H9 (cell line): ENCODE results near the gene UNC13C. TPM values are rescaled to one million over a fixed set of nuclear protein-coding genes. Genes with fewer than 3 reads are reported as not detected.

ENCODE experiments used
- DNase-seq: peaks from one replicate; pipeline ENCODE4 v3.0.0-alpha.2; 2017
- H2AFZ ChIP-seq: one replicate; pipeline ENCODE4 v1.6.1; 2013; ENCODE audit warnings: mild to moderate bottlenecking, low read length, control low read depth, moderate library complexity
- H2AK5ac ChIP-seq: 2 replicates; pipeline ENCODE4 v1.6.1; 2013; ENCODE audit warnings: low read length, control low read depth, mixed read lengths; ENCODE audit not compliant: insufficient read length
- H2BK120ac ChIP-seq: one replicate; pipeline ENCODE4 v1.6.1; 2013; ENCODE audit warnings: low read depth, mild to moderate bottlenecking, low read length, control low read depth, inconsistent platforms; ENCODE audit not compliant: poor library complexity, severe bottlenecking
- H2BK12ac ChIP-seq: 2 replicates; pipeline ENCODE4 v1.6.1; 2013; ENCODE audit warnings: low read length, control low read depth, mixed read lengths, low read depth; ENCODE audit not compliant: insufficient read length
- H2BK15ac ChIP-seq: 2 replicates; pipeline ENCODE4 v1.6.1; 2013; ENCODE audit warnings: low read depth, low read length, control low read depth
- H2BK20ac ChIP-seq: one replicate; pipeline ENCODE4 v1.6.1; 2013; ENCODE audit warnings: low read depth, mild to moderate bottlenecking, low read length, control low read depth, inconsistent platforms; ENCODE audit not compliant: poor library complexity, severe bottlenecking
- H2BK5ac ChIP-seq: 2 replicates; pipeline ENCODE4 v1.6.1; 2013; ENCODE audit warnings: low read length, control low read depth, mixed read lengths; ENCODE audit not compliant: insufficient read length
- H3K14ac ChIP-seq: 2 replicates; pipeline ENCODE4 v1.6.1; 2013; ENCODE audit warnings: low read length, control low read depth; ENCODE audit not compliant: insufficient read depth
- H3K18ac ChIP-seq: 2 replicates; pipeline ENCODE4 v1.6.1; 2013; ENCODE audit warnings: low read depth, mild to moderate bottlenecking, mixed read lengths, low read length, control low read depth; ENCODE audit not compliant: insufficient read length
- H3K23ac ChIP-seq: 2 replicates; pipeline ENCODE4 v1.6.1; 2013; ENCODE audit warnings: low read length, control low read depth, mixed read lengths, low read depth; ENCODE audit not compliant: insufficient read length
- H3K23me2 ChIP-seq: 2 replicates; pipeline ENCODE4 v1.6.1; 2013; ENCODE audit warnings: low read depth, mild to moderate bottlenecking, mixed read lengths, low read length, control low read depth; ENCODE audit not compliant: insufficient read length, poor library complexity, severe bottlenecking
- H3K27ac ChIP-seq: 2 replicates; pipeline ENCODE4 v1.5.1; 2013; ENCODE audit warnings: low read length, control low read depth, mixed read lengths, low read depth; ENCODE audit not compliant: insufficient read length
- H3K27me3 ChIP-seq: 2 replicates; pipeline ENCODE4 v1.6.1; 2013; ENCODE audit warnings: low read length, control low read depth, inconsistent platforms; ENCODE audit not compliant: insufficient read depth
- H3K4ac ChIP-seq: 2 replicates; pipeline ENCODE4 v1.6.1; 2013; ENCODE audit warnings: low read depth, mild to moderate bottlenecking, control low read depth, inconsistent platforms, low read length, moderate library complexity
- H3K4me1 ChIP-seq: 2 replicates; pipeline ENCODE4 v1.6.1; 2013; ENCODE audit warnings: low read length, control low read depth, inconsistent platforms; ENCODE audit not compliant: insufficient read depth
- H3K4me2 ChIP-seq: 2 replicates; pipeline ENCODE4 v1.6.1; 2013; ENCODE audit warnings: low read length, control low read depth, mixed read lengths; ENCODE audit not compliant: insufficient read length, insufficient read depth
- H3K56ac ChIP-seq: 2 replicates; pipeline ENCODE4 v1.6.1; 2013; ENCODE audit warnings: low read depth, mild to moderate bottlenecking, mixed read lengths, low read length, control low read depth; ENCODE audit not compliant: insufficient read length
- H3K79me1 ChIP-seq: 2 replicates; pipeline ENCODE4 v1.6.1; 2013; ENCODE audit warnings: low read depth, mild to moderate bottlenecking, moderate library complexity, low read length, control low read depth, inconsistent platforms; ENCODE audit not compliant: insufficient read depth, poor library complexity, severe bottlenecking
- H3K79me2 ChIP-seq: 2 replicates; pipeline ENCODE4 v1.6.1; 2013; ENCODE audit warnings: low read length, control low read depth, inconsistent platforms; ENCODE audit not compliant: insufficient read depth
- H3K9ac ChIP-seq: 2 replicates; pipeline ENCODE4 v1.6.1; 2013; ENCODE audit warnings: low read length, control low read depth, mixed read lengths; ENCODE audit not compliant: insufficient read length; ENCODE audit errors: extremely low read depth
- H3K9me3 ChIP-seq: one replicate; pipeline ENCODE4 v1.6.1; 2013; ENCODE audit warnings: low read depth, low read length, inconsistent platforms; ENCODE audit not compliant: control insufficient read depth
- H3T11ph ChIP-seq: one replicate; pipeline ENCODE4 v1.6.1; 2013; ENCODE audit warnings: mild to moderate bottlenecking, low read length, control low read depth, inconsistent platforms
- H4K20me1 ChIP-seq: one replicate; pipeline ENCODE4 v1.6.1; 2013; ENCODE audit not compliant: control insufficient read depth, insufficient read length, insufficient read depth
- H4K5ac ChIP-seq: 2 replicates; pipeline ENCODE4 v1.6.1; 2013; ENCODE audit warnings: low read depth, mild to moderate bottlenecking, mixed read lengths, low read length, control low read depth; ENCODE audit not compliant: insufficient read length
- H4K8ac ChIP-seq: replicated peaks from 2 replicates; pipeline ENCODE4 v1.6.1; 2013; ENCODE audit warnings: low read length, control low read depth, mixed read lengths, low read depth; ENCODE audit not compliant: insufficient read length
- H4K91ac ChIP-seq: 2 replicates; pipeline ENCODE4 v1.6.1; 2013; ENCODE audit warnings: low read depth, mild to moderate bottlenecking, moderate library complexity, mixed read lengths, low read length, control low read depth; ENCODE audit not compliant: insufficient read length
- H3K27ac Mint-ChIP-seq, 3 experiments: 2 replicates in 2 of 3; 3 replicates in 1 of 3; pipeline ENCODE4 v1.8.0; 2020 to 2021; ENCODE audit warnings: mixed read lengths in 3 of 3, mild to moderate bottlenecking in 1 of 3, moderate library complexity in 1 of 3
- H3K27me3 Mint-ChIP-seq: 2 replicates; pipeline ENCODE4 v1.8.0; 2021; ENCODE audit warnings: low read depth, mild to moderate bottlenecking, moderate library complexity, mixed read lengths
- H3K36me3 Mint-ChIP-seq, 3 experiments: 2 replicates in 2 of 3; 3 replicates in 1 of 3; pipeline ENCODE4 v1.8.0; 2020 to 2021; ENCODE audit warnings: low read depth in 3 of 3, mixed read lengths in 3 of 3; ENCODE audit not compliant: insufficient read depth in 1 of 3
- H3K4me1 Mint-ChIP-seq, 2 experiments: 2 replicates each; pipeline ENCODE4 v1.8.0; 2020; ENCODE audit warnings: mixed read lengths in 2 of 2
- H3K4me3 Mint-ChIP-seq, 2 experiments: 2 replicates in 1 of 2; 3 replicates in 1 of 2; pipeline ENCODE4 v1.8.0; 2020 to 2021; ENCODE audit warnings: mild to moderate bottlenecking in 2 of 2, mixed read lengths in 2 of 2, moderate library complexity in 1 of 2
- H3K9me3 Mint-ChIP-seq, 2 experiments: 2 replicates in 1 of 2; 3 replicates in 1 of 2; pipeline ENCODE4 v1.8.0; 2020; ENCODE audit warnings: mild to moderate bottlenecking in 2 of 2, mixed read lengths in 2 of 2, moderate library complexity in 1 of 2
- CTCF ChIP-seq: fragments of 200-600 bp; sonication (generic); conservative IDR thresholded peaks from 3 replicates; pipeline ENCODE4 v1.8.0; 2021; ENCODE audit warnings: antibody characterized with exemption, mild to moderate bottlenecking
- WGBS: extraction: QIAGEN DNeasy Blood & Tissue Kit; methylation state at CpG from one replicate; pipeline ENCODE4 v1.1.7; 2013; ENCODE audit warnings: missing lambda C conversion rate, low lambda C conversion rate, mixed read lengths; ENCODE audit not compliant: insufficient read length; ENCODE audit errors: extremely low coverage; 5-methylcytosine and 5-hydroxymethylcytosine counted together
- total RNA-seq: library from RNA; stranded (reverse); gene quantifications from 2 replicates; pipeline ENCODE4 v1.2.1, GENCODE V29; 2021

UNC13C gene
- total RNA-seq, 1 experiment from 2014 or later = 0.02 TPM

- Histone ChIP-seq H3K27me3 (no peaks in the 10 kb centered on the region), H4K5ac (no peak overlapping the region), H4K20me1 (no peaks in the 10 kb centered on the region), H3K14ac (no peak overlapping the region), H2AK5ac (no peak overlapping the region), H3K27ac (no peak overlapping the region), H3K79me2 (no peaks in the 10 kb centered on the region), H3K9me3 (no peaks in the 10 kb centered on the region), H2BK120ac (no peak overlapping the region), H2BK20ac (no peak overlapping the region), H3K4me1 (no peaks in the 10 kb centered on the region), H2AFZ (no peak overlapping the region), H4K8ac (no peak overlapping the region), H3K18ac (no peak overlapping the region), H3K9ac (no peak overlapping the region), H2BK15ac (no peak overlapping the region), H3K23me2 (no peaks in the 10 kb centered on the region), H2BK5ac (no peak overlapping the region), H3K79me1 (no peaks in the 10 kb centered on the region), H3K4ac (no peak overlapping the region), H3K23ac (no peak overlapping the region), H2BK12ac (no peak overlapping the region), H3T11ph (no peak overlapping the region), H3K4me2 (no peak overlapping the region), H4K91ac (no peak overlapping the region), H3K56ac (no peak overlapping the region)
- no CpG with 5 or more reads among the region's 5 CpGs for WGBS
- Mint-ChIP-seq H3K27ac (no peak overlapping the region), H3K36me3 (no peaks in the 10 kb centered on the region), H3K4me1 (no peaks in the 10 kb centered on the region), H3K9me3 (0 out of 5 replicates have a peak, but pooled peaks cover 0 to 3% of the 10 kb centered on the region in 2 experiments), H3K4me3 (no peak overlapping the region), H3K27me3 (no peaks in the 10 kb centered on the region)
- DNase-seq = no peak
- TF ChIP-seq CTCF = no peak
Observed at GRCh38 chr15:54566654-54567053, 588.4 kb downstream of the UNC13C start.
